ENCODE measurements around the gene ZNF618.

DNA sequence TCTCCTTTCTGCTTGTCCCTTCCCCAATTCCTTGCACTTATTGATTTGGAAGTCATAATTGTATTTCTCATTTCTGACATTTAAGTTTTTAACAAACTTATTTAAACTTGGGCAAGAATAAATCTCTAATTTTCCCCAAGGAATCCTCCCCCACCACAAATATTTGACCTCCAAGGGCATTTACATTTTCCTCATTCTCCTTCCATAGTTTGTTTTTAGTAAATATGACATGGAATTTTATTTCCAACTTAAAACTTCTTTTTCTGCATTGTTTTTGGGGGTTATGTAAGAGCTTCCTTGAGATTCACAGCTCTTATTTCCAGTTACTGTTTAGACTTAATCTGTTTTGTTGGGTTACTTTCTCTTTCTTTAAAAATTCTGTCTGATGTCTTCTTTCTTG is 64.9 kb downstream of the ZNF618 start:
- no peak for TF ChIP-seq POLR2AphosphoS5 (IDR thresholded peaks at IDR 0.05)
- TF ChIP-seq, protein P1, sequence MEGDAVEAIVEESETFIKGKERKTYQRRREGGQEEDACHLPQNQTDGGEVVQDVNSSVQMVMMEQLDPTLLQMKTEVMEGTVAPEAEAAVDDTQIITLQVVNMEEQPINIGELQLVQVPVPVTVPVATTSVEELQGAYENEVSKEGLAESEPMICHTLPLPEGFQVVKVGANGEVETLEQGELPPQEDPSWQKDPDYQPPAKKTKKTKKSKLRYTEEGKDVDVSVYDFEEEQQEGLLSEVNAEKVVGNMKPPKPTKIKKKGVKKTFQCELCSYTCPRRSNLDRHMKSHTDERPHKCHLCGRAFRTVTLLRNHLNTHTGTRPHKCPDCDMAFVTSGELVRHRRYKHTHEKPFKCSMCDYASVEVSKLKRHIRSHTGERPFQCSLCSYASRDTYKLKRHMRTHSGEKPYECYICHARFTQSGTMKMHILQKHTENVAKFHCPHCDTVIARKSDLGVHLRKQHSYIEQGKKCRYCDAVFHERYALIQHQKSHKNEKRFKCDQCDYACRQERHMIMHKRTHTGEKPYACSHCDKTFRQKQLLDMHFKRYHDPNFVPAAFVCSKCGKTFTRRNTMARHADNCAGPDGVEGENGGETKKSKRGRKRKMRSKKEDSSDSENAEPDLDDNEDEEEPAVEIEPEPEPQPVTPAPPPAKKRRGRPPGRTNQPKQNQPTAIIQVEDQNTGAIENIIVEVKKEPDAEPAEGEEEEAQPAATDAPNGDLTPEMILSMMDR (IDR thresholded peaks at IDR 0.05): no peak
- no peak for TF ChIP-seq EP300 (IDR thresholded peaks at IDR 0.05)
